HG03469 (cell line): Measurements from ENCODE around the gene THRA.

Experiments used
- ATAC-seq: cut with Tn5 transposase; IDR thresholded peaks from one replicate; pipeline ENCODE4 v1.9.1; 2021; ENCODE audit warnings: mild to moderate bottlenecking, moderate library complexity, moderate number of reproducible peaks; ENCODE audit not compliant: unreplicated experiment

The THRA gene

DNA sequence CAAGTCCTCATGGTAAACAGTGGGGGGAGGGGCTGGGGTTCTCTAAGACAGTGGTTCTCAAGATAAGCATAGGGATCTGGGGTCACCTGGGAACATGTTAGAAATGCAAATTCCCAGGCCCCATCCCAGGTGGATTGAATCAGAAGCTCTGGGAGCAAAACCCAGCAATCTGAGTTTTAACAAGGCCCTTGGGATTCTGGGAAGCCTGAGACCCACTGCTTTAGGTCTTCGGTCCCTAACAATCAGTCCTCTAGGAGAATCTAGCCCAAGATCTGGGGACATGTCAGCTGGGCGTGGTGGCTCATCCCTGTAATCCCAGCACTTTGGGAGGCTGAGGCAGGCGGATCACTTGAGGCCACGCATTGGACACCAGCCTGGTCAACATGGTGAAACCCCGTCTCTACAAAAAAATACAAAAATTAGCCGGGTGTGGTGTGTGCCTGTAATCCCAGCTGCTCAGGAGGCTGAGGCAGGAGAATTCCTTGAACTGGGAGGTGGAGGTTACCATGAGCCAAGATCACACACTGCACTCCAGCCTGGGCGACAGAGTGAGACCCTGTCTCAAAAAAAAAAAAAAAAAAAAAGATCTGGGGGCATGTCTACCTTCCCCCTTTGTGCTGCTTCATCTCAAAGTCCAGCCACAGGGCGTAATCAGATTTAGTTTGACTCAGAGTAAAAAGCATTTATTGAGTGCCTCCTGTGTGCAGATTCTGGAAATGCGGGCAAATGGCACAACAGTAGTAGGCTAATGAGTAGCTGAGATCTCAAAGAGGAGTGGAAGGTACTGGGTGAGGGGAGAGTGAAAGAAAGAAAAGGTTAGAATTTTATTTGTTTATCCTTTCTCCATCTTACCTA, 46.4 kb downstream of the THRA start:
- ATAC-seq = no peak

- no peak for ATAC-seq
Measured at GRCh38 chr17:40110026-40110845, 47.5 kb downstream of the THRA start.

DNA sequence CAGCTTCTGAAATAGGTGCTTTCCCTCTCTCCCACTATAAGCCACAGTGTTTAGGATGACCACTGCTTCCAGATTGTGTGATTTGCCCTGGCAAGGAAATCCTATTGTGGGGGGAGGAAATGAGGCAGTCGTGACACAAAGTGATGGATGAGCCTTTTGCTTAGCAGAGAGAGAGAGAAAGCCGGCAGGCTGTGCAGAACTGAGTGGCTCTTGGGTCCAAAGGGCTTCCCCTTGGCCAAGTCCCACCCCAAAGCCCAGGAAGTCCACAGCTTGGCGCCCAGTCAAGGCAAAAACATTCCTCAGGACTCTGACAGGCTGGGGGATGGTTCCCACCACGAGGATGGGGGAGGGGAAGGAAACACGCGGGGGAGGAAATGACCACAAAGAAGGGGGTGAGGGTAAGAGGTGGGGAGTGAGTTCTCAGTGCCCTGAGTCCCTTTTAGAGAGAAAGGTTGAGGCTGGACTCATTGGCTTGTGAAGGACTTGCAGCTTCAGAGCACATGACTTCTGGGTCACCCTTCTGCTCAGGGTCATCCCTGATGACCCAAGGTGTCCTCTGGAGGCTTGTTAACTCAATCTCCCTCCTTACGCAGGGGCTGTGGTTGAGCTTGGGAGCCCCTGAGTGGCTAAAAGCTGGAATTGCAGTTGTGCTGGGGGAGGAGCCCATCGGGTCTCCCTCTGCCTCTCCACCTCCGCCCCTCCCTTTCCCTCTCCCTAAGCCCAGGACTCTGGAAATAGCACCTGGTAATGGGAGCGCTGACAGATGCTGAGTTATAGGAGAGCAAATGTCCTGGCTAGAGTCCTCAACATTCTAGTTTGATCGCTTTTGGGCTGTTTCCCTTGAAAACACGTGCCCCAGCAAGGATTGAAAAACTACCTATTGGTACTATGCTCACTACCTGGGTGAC, 48.7 kb downstream of the THRA start:
- ATAC-seq = no peak

- ATAC-seq = no peak
Measured at GRCh38 chr17:40112191-40112711, 49.5 kb downstream of the THRA start.

DNA sequence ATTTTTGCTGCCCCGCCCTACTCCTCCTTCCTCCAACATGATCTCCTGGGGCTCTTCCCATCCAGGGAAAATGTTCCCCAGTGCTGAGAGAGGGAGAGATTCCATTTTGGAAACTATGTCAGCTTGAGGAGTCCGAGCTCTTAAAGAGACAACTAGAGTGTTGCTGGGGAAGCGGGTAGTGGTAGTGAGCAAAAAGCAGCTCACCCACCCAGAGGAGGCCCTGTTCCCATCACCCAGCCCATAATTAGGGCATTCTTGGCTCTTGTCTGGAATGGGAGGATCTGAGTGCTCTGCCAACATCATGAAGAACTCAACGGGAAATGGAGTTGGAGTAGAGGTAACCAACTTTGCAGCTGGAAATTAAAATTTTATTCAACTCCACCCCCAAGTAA, 49.9 kb downstream of the THRA start:
- no peak for ATAC-seq

- ATAC-seq = peak; percentile 55
Measured at GRCh38 chr17:40113110-40113906, 50.5 kb downstream of the THRA start.

GRCh38 chr17:40113907-40114245, 51.1 kb downstream of the THRA start:
- no peak for ATAC-seq

GRCh38 chr17:40115101-40115436, 52.3 kb downstream of the THRA start:
- no peak for ATAC-seq

GRCh38 chr17:40121181-40122135, 58.7 kb downstream of the THRA start, which contains the start of gene MSL1:
Gene MSL1 (plus strand): TSS chr17:40121971. CDS start chr17:40122613, 642 bp downstream.
- no peak for ATAC-seq

GRCh38 chr17:40122136-40122998, 59.6 kb downstream of the THRA start:
- ATAC-seq = no peak

GRCh38 chr17:40122999-40123810, 60.4 kb downstream of the THRA start:
- ATAC-seq = no peak

DNA sequence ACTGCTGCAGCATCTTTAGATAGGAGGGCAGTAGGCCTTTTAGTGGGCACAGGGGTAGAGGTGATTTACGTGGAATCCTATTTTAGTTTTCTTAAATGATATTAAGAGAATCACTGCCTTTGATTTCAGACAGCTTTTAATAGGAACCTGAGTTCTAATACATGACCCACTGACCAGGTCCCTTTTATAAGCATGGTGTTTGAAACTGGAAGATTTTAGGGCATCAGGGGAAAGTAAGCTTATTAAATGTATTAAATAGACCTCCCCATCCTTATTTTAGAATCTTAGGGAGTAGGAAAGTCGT, 61.0 kb downstream of the THRA start:
- no peak for ATAC-seq

GRCh38 chr17:40124279-40125141, 61.7 kb downstream of the THRA start:
- no peak for ATAC-seq

DNA sequence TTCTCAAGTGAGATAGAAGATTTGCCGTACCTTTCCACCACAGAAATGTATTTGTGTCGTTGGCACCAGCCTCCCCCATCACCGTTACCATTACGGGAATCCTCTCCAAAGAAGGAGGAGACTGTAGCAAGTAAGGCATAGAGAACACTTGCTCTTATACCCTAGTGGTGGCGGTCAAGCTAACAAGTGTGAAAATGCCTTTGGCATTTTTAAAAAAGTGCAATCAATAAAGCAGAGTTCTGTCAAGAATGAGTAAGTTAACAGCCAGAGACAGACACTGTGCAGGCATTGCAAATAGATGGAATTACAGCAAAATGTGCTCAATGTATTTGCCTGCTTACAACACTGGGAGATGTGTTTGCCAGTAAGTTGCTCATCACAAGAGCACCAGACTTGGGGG, 66.7 kb downstream of the THRA start:
- ATAC-seq = no peak

- no peak for ATAC-seq
Measured at GRCh38 chr17:40130352-40131042, 67.7 kb downstream of the THRA start.

- no peak for ATAC-seq
Measured at GRCh38 chr17:40134184-40134583, 71.4 kb downstream of the THRA start.
